Keratinocyte (primary cell): ENCODE data around the gene OPHN1. TPM values are rescaled to one million over a fixed set of nuclear protein-coding genes. Genes with fewer than 3 reads are reported as not detected.

Experiments
- DNase-seq: peaks from one replicate; pipeline ENCODE4 v3.0.0-alpha.2; 2011; ENCODE audit warnings: low read depth, missing footprints, low spot score
- FAIRE-seq: peaks from 2 replicates; lab custom pipeline; 2011; peaks lifted over from hg19 to GRCh38; lab: Jason Lieb, UNC
- H2AFZ ChIP-seq: 2 replicates; pipeline ENCODE4 v1.6.0; 2012; ENCODE audit warnings: low read length, control low read depth, inconsistent platforms; ENCODE audit not compliant: control insufficient read depth
- H3K27ac ChIP-seq: 2 replicates; pipeline ENCODE4 v1.5.1; 2011; ENCODE audit warnings: low read length; ENCODE audit not compliant: control insufficient read depth, insufficient read depth
- H3K27me3 ChIP-seq: 3 replicates; pipeline ENCODE4 v1.6.0; 2011; ENCODE audit warnings: low read length; ENCODE audit not compliant: control insufficient read depth, insufficient read depth; ENCODE audit errors: extremely low read depth
- H3K36me3 ChIP-seq, 2 experiments: 2 replicates in 1 of 2; 3 replicates in 1 of 2; pipeline ENCODE4 v1.5.1; 2011; ENCODE audit warnings: low read length in 2 of 2, mild to moderate bottlenecking in 1 of 2; ENCODE audit not compliant: control insufficient read depth in 2 of 2, insufficient read depth in 2 of 2; ENCODE audit errors: extremely low read depth in 1 of 2
- H3K4me1 ChIP-seq: 3 replicates; pipeline ENCODE4 v1.5.1; 2011; ENCODE audit warnings: low read length; ENCODE audit not compliant: control insufficient read depth, insufficient read depth; ENCODE audit errors: extremely low read depth
- H3K4me2 ChIP-seq: 3 replicates; pipeline ENCODE4 v1.6.0; 2011; ENCODE audit warnings: low read depth, low read length; ENCODE audit not compliant: control insufficient read depth, insufficient read depth; ENCODE audit errors: extremely low read depth
- H3K4me3 ChIP-seq, 3 experiments: fragments of 200-600 bp in 1 of 3; sonication (generic) in 1 of 3; 2 replicates in 2 of 3; 3 replicates in 1 of 3; pipeline ENCODE4 v1.5.1; 2011 to 2016; ENCODE audit warnings: low read length in 3 of 3, mild to moderate bottlenecking in 3 of 3, control low read depth in 2 of 3, inconsistent platforms in 1 of 3, low read depth in 1 of 3, mixed read lengths in 1 of 3, mixed run types in 1 of 3, moderate library complexity in 1 of 3; ENCODE audit not compliant: control insufficient read depth in 2 of 3, insufficient read depth in 2 of 3; ENCODE audit errors: extremely low read depth in 1 of 3
- H3K79me2 ChIP-seq: 2 replicates; pipeline ENCODE4 v1.6.0; 2012; ENCODE audit warnings: low read length; ENCODE audit not compliant: control insufficient read depth, insufficient read depth
- H3K9ac ChIP-seq: 3 replicates; pipeline ENCODE4 v1.6.0; 2011; ENCODE audit warnings: low read length; ENCODE audit not compliant: control insufficient read depth, insufficient read depth; ENCODE audit errors: extremely low read depth
- H3K9me1 ChIP-seq: 3 replicates; pipeline ENCODE4 v1.6.0; 2011; ENCODE audit warnings: low read length; ENCODE audit not compliant: control insufficient read depth, insufficient read depth; ENCODE audit errors: extremely low read depth
- H3K9me3 ChIP-seq: 2 replicates; pipeline ENCODE4 v1.5.1; 2012; ENCODE audit warnings: low read depth, low read length; ENCODE audit not compliant: control insufficient read depth
- H4K20me1 ChIP-seq: 3 replicates; pipeline ENCODE4 v1.6.0; 2011; ENCODE audit warnings: low read length; ENCODE audit not compliant: control insufficient read depth, insufficient read depth; ENCODE audit errors: extremely low read depth
- EZH2 ChIP-seq: IDR thresholded peaks from one replicate; pipeline ENCODE4 v1.6.1; 2012; ENCODE audit warnings: inconsistent platforms, mild to moderate bottlenecking, low read length, moderate library complexity
- dilution Hi-C: fragments of 300-500 bp; cut with MboI; formaldehyde crosslinking; loops from one replicate; pipeline ENCODE4 v1.7.0; 2020; ENCODE audit warnings: low sequenced_read_pairs; ENCODE audit not compliant: extremely low pct_ligation_motif_present
- polyA plus RNA-seq, 5 experiments: library from polyadenylated mRNA; depleted of rRNA in 3 of 5; stranded (reverse) in 3 of 5; stranded (forward) in 1 of 5; unstranded in 1 of 5; fragments of >200 nt; gene quantifications; 1 replicate in 1 of 5; 2 replicates in 3 of 5; 3 replicates in 1 of 5; pipeline versions ENCODE4 v1.2.1 to v1.2.3, GENCODE V29; 2011 to 2012; ENCODE audit warnings: missing spikeins in 2 of 5, low read depth in 1 of 5, low replicate concordance in 1 of 5
- TF ChIP-seq, protein P1 (sequence below), 3 experiments: IDR thresholded peaks in 1 of 3; conservative IDR thresholded peaks in 1 of 3; optimal IDR thresholded peaks in 1 of 3; 2 replicates in 2 of 3; 3 replicates in 1 of 3; pipeline versions ENCODE3 to v1.5.1; 2011; ENCODE audit warnings: low read length in 3 of 3, mild to moderate bottlenecking in 3 of 3, moderate library complexity in 2 of 3, control low read depth in 1 of 3, inconsistent platforms in 1 of 3; ENCODE audit not compliant: insufficient read depth in 2 of 3; ENCODE audit errors: extremely low read depth in 1 of 3

OPHN1 gene
- polyA plus RNA-seq, 1 donor (not counting 4 experiments of a cell fraction or from before 2014, with no cell fraction given): 3.1 TPM

DNA sequence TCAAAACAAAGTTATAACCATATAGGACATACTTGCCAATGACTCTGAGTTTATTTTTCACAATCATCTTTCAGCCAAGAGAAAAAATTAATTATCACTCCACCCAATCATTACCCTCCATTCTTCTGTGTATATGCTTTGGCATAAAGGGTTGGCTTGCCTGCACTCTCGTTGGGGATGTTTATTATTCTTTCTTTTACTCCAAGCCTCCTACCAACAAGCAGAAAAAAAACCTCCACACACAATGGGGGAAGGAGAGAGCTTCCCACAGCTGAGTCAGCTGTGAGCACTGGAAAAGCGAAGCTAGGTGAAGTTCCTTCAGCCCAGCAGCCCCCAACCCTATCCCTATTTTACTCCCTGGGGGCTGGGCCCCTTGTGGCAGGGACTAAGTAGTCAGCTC lies 1.5 kb downstream of the OPHN1 start:
- dilution Hi-C loops: no loop called here
- no peak for DNase-seq
- Histone ChIP-seq H3K36me3 (no peaks in the 10 kb centered on the region), H3K9me1 (no peaks in the 10 kb centered on the region), H3K4me2 (peak overlapping the region; percentile 66), H4K20me1 (no peaks in the 10 kb centered on the region), H3K4me1 (peaks cover 16% of the 10 kb centered on the region), H3K27me3 (no peaks in the 10 kb centered on the region), H3K27ac (no peak overlapping the region), H3K4me3 (peak overlapping the region; percentile 54 to 81 (median 66)), H3K9ac (no peak overlapping the region), H3K9me3 (no peaks in the 10 kb centered on the region), H2AFZ (no peak overlapping the region), H3K79me2 (peaks cover 6% of the 10 kb centered on the region)
- TF ChIP-seq, protein P1, sequence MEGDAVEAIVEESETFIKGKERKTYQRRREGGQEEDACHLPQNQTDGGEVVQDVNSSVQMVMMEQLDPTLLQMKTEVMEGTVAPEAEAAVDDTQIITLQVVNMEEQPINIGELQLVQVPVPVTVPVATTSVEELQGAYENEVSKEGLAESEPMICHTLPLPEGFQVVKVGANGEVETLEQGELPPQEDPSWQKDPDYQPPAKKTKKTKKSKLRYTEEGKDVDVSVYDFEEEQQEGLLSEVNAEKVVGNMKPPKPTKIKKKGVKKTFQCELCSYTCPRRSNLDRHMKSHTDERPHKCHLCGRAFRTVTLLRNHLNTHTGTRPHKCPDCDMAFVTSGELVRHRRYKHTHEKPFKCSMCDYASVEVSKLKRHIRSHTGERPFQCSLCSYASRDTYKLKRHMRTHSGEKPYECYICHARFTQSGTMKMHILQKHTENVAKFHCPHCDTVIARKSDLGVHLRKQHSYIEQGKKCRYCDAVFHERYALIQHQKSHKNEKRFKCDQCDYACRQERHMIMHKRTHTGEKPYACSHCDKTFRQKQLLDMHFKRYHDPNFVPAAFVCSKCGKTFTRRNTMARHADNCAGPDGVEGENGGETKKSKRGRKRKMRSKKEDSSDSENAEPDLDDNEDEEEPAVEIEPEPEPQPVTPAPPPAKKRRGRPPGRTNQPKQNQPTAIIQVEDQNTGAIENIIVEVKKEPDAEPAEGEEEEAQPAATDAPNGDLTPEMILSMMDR (optimal IDR thresholded peaks at IDR 0.05 in 1 of 3, IDR thresholded peaks at IDR 0.05 in 1 of 3, conservative IDR thresholded peaks at IDR 0.05 in 1 of 3; ENCODE audit: extremely low read depth in 1 of 3, insufficient read depth in 2 of 3, low read length in 3 of 3): no peak
- no peak for TF ChIP-seq EZH2
- no peak for FAIRE-seq

DNA sequence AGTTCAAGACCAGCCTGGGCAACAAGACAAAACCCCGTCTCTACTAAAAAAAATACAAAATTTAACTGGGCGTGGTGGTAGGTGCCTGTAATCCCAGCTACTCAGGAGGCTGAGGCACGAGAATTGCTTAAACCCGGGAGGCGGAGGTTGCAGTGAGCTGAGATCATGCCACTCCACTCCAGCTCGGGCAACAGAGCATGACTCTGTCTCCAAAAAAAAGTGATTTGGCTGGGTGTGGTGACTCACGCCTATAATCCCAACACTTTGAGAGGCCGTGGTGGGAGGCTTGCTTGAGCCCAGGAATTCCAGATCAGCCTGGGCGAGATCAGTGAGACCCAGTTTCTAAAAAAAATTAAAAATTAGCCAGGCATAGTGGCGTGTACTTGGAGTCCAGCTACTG lies 4.1 kb downstream of the OPHN1 start:
- Histone ChIP-seq H3K79me2 (peaks cover 6% of the 10 kb centered on the region), H3K4me1 (peaks cover 16% of the 10 kb centered on the region), H3K4me3 (no peak overlapping the region), H3K9ac (no peak overlapping the region), H2AFZ (no peak overlapping the region), H3K36me3 (no peaks in the 10 kb centered on the region), H3K27ac (peak overlapping the region; percentile 73), H3K4me2 (peak overlapping the region; percentile 58), H4K20me1 (no peaks in the 10 kb centered on the region), H3K9me1 (no peaks in the 10 kb centered on the region), H3K9me3 (no peaks in the 10 kb centered on the region), H3K27me3 (no peaks in the 10 kb centered on the region)
- FAIRE-seq: peak; percentile 17
- TF ChIP-seq, protein P1 (optimal IDR thresholded peaks at IDR 0.05 in 1 of 3, IDR thresholded peaks at IDR 0.05 in 1 of 3, conservative IDR thresholded peaks at IDR 0.05 in 1 of 3; ENCODE audit: extremely low read depth in 1 of 3, insufficient read depth in 2 of 3, low read length in 3 of 3): no peak
- no peak for TF ChIP-seq EZH2
- dilution Hi-C loops: no loop called here
- no peak for DNase-seq
